ENCODE results near the gene RABGAP1L. TPM values are rescaled to one million over a fixed set of nuclear protein-coding genes. Genes with fewer than 3 reads are reported as not detected.

Gene RABGAP1L
- total and polyA plus RNA-seq, 2 of the 8 experiments (the other 6 are each of a cell fraction or from before 2014, with no cell fraction given), result 33.3 to 156 TPM

DNA sequence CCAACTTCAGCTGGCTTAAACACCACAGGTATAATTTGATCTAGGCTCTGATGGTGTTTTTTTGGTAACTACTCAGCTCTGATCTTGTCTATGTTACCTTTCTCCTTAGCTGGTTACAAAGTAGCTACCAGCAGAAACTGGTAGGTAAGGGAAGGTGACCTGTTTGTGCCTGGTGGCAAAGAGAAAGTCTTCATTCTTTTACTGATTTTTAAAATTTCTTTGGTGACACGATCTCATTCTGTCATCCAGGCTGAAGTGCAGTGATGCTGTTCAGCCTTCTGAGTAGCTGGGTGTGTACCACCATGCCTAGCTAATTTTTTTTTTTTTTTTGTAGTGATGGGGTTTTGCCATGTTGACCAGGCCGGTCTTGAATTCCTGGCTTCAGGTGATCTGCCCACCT lies 62.4 kb downstream of the RABGAP1L start:
- Histone ChIP-seq H3K27me3 (replicated peaks in 1 of 4; ENCODE audit: control insufficient read depth in 3 of 4, extremely low read depth in 1 of 4, insufficient read depth in 3 of 4, low read length in 3 of 4) (no peaks in the 10 kb centered on the region), H2BK120ac (replicated peaks; ENCODE audit: low read depth, low read length) (no peak overlapping the region), H2BK12ac (ENCODE audit: low read depth, low read length) (no peak overlapping the region), H3K4me2 (ENCODE audit: insufficient read depth in 1 of 2, low read depth in 2 of 2, low read length in 2 of 2) (no peak overlapping the region), H2BK15ac (ENCODE audit: low read length) (no peak overlapping the region), H3K4ac (replicated peaks; ENCODE audit: insufficient read length, low read depth, low read length) (no peak overlapping the region), H3K23ac (ENCODE audit: insufficient read length) (no peak overlapping the region), H3K79me1 (ENCODE audit: low read depth, low read length) (no peaks in the 10 kb centered on the region), H4K20me1 (replicated peaks in 1 of 2; ENCODE audit: control insufficient read depth in 1 of 2, insufficient read depth in 2 of 2, low read length in 2 of 2) (no peaks in the 10 kb centered on the region), H3K23me2 (ENCODE audit: low read depth, low read length) (no peaks in the 10 kb centered on the region), H3K56ac (replicated peaks; ENCODE audit: insufficient read length, low read depth, low read length) (no peak overlapping the region), H3K9me3 (ENCODE audit: insufficient read depth in 2 of 2, low read depth in 1 of 2, low read length in 1 of 2) (no peaks in the 10 kb centered on the region), H2BK5ac (ENCODE audit: low read depth, low read length) (no peak overlapping the region), H3K36me3 (ENCODE audit: control insufficient read depth in 2 of 4, insufficient read depth in 4 of 4, low read length in 3 of 4) (peaks cover 0 to 4% (median 0%) of the 10 kb centered on the region in 4 experiments; a peak in 1 of 8 replicates), H3K4me3 (ENCODE audit: extremely low read depth in 1 of 4, insufficient read depth in 2 of 4, low read depth in 3 of 4, low read length in 4 of 4) (no peak overlapping the region), H2AK5ac (ENCODE audit: low read depth, low read length) (no peak overlapping the region), H3K9ac (replicated peaks in 1 of 4; ENCODE audit: extremely low read depth in 1 of 4, low read depth in 3 of 4, low read length in 3 of 4) (no peak overlapping the region), H4K8ac (ENCODE audit: extremely low read depth, insufficient read depth, low read length) (no peak overlapping the region), H3K79me2 (ENCODE audit: control insufficient read depth in 1 of 2, insufficient read depth in 2 of 2, low read length in 2 of 2) (no peaks in the 10 kb centered on the region), H2BK20ac (ENCODE audit: low read length) (no peak overlapping the region), H4K91ac (replicated peaks; ENCODE audit: insufficient read length, low read length) (no peak overlapping the region), H4K5ac (ENCODE audit: insufficient read length, low read depth, low read length) (no peak overlapping the region), H3K27ac (ENCODE audit: low read depth, low read length) (no peak overlapping the region), H3K18ac (ENCODE audit: extremely low read depth, low read length) (no peak overlapping the region), H2AFZ (ENCODE audit: low read length) (no peak overlapping the region), H3K14ac (ENCODE audit: insufficient read length) (no peak overlapping the region), H3K4me1 (replicated peaks in 1 of 4; ENCODE audit: control insufficient read depth in 3 of 4, insufficient read depth in 4 of 4, low read length in 3 of 4) (no peaks in the 10 kb centered on the region)
- POLR2A ChIA-PET (ENCODE audit: partially characterized antibody), result interaction anchor here (0.9 to 1.4 kb wide), 2 partner anchors 353 to 356 kb away, joined by 3 to 4 read pairs; partner anchors contain the start of gene ZBTB37
- FAIRE-seq, result no peak
- DNase-seq (ENCODE audit: low read depth in 1 of 2, low spot score in 2 of 2), result no peak
- CTCF ChIA-PET (ENCODE audit: partially characterized antibody), result interaction anchor here (0.6 to 1.5 kb wide), 4 partner anchors 11 to 930 kb away, joined by 3 to 7 read pairs (median 4); no protein-coding TSS in a partner anchor
- WGBS, 2 experiments (ENCODE audit: extremely low coverage in 1 of 2, insufficient coverage in 1 of 2, insufficient read length in 1 of 2, insufficient replicate concordance in 2 of 2, low coverage in 1 of 2, low lambda C conversion rate in 2 of 2, missing lambda C conversion rate in 1 of 2), result 85% methylated on average over 2 of the region's 2 CpGs; no CpG with 5 or more reads in 1 of the 2 experiments

Data from H1 (cell line).